ENCODE measurements around the gene DNAAF5. TPM values are rescaled to one million over a fixed set of nuclear protein-coding genes. Genes with fewer than 3 reads are reported as not detected.

DNAAF5 gene
- total and polyA plus RNA-seq, 9 of the 15 experiments (the other 6 are each of a cell fraction or from before 2014, with no cell fraction given): 3.1 to 69.7 (median 19.1) TPM

- 0 out of 4 replicates have a peak, but pooled peaks of 1 of the 2 experiments have one; percentile 9 for TF ChIP-seq ZMIZ1 (IDR thresholded peaks at IDR 0.05; ENCODE audit: low read depth in 2 of 2, low read length in 2 of 2)
- no peak for TF ChIP-seq ZSCAN29 (IDR thresholded peaks at IDR 0.05)
- TF ChIP-seq HMGN3 (IDR thresholded peaks at IDR 0.05; ENCODE audit: borderline replicate concordance, extremely low read depth, insufficient read length, low read depth, low read length): no peak
- no peak for TF ChIP-seq SMARCA4 (IDR thresholded peaks at IDR 0.05)
- TF ChIP-seq ZNF668 (CRISPR knock-in tag; IDR thresholded peaks at IDR 0.05): no peak
- TF ChIP-seq NR1H2 (CRISPR knock-in tag; IDR thresholded peaks at IDR 0.05): no peak
- no peak for TF ChIP-seq HES1 (IDR thresholded peaks at IDR 0.05; ENCODE audit: low read depth)
- no peak for TF ChIP-seq ZNF347 (CRISPR knock-in tag; IDR thresholded peaks at IDR 0.05; ENCODE audit: low read depth)
- TF ChIP-seq HEY1 (CRISPR knock-in tag; IDR thresholded peaks at IDR 0.05; ENCODE audit: borderline replicate concordance): no peak
- TF ChIP-seq NR0B1 (IDR thresholded peaks at IDR 0.05; ENCODE audit: partially characterized antibody): no peak
- peak; percentile 96 for TF ChIP-seq L3MBTL2 (IDR thresholded peaks at IDR 0.05)
- no peak for TF ChIP-seq NEUROD1 (IDR thresholded peaks at IDR 0.05; ENCODE audit: borderline replicate concordance, low read depth, low read length, partially characterized antibody)
- TF ChIP-seq FOXM1 (IDR thresholded peaks at IDR 0.05; ENCODE audit: low read depth): no peak
- TF ChIP-seq FOXM1 (CRISPR knock-in tag; IDR thresholded peaks at IDR 0.05; ENCODE audit: low read depth): no peak
- peak in 1 of 2 experiments; percentile 48; a peak in 2 of 4 replicates for TF ChIP-seq NONO (IDR thresholded peaks at IDR 0.05; ENCODE audit: low read depth in 2 of 2, low read length in 1 of 2)
- TF ChIP-seq, protein P1, sequence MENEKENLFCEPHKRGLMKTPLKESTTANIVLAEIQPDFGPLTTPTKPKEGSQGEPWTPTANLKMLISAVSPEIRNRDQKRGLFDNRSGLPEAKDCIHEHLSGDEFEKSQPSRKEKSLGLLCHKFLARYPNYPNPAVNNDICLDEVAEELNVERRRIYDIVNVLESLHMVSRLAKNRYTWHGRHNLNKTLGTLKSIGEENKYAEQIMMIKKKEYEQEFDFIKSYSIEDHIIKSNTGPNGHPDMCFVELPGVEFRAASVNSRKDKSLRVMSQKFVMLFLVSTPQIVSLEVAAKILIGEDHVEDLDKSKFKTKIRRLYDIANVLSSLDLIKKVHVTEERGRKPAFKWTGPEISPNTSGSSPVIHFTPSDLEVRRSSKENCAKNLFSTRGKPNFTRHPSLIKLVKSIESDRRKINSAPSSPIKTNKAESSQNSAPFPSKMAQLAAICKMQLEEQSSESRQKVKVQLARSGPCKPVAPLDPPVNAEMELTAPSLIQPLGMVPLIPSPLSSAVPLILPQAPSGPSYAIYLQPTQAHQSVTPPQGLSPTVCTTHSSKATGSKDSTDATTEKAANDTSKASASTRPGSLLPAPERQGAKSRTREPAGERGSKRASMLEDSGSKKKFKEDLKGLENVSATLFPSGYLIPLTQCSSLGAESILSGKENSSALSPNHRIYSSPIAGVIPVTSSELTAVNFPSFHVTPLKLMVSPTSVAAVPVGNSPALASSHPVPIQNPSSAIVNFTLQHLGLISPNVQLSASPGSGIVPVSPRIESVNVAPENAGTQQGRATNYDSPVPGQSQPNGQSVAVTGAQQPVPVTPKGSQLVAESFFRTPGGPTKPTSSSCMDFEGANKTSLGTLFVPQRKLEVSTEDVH (IDR thresholded peaks at IDR 0.05; ENCODE audit: low read depth, partially characterized antibody): peak; percentile 79
- no peak for TF ChIP-seq TFAM (CRISPR knock-in tag; conservative IDR thresholded peaks at IDR 0.05)
- TF ChIP-seq ZBED1 (IDR thresholded peaks at IDR 0.05): no peak
Measured at GRCh38 chr7:726084-726853, at the start of gene DNAAF5 (continued).

All from K562 (cell line).